CD14-positive monocyte (primary cell): ENCODE data around the gene ABCC5. TPM values are rescaled to one million over a fixed set of nuclear protein-coding genes. Genes with fewer than 3 reads are reported as not detected.

ENCODE experiments used
- DNase-seq, 3 donors: peaks; one replicate each; pipeline ENCODE4 v3.0.0-alpha.2; 2011 to 2022
- H2AFZ ChIP-seq: 2 replicates; pipeline ENCODE4 v1.6.0; 2012; ENCODE audit warnings: mild to moderate bottlenecking, low read depth, low read length, inconsistent platforms; ENCODE audit not compliant: insufficient read depth, poor library complexity, severe bottlenecking
- H3K27ac ChIP-seq, 2 donors: 1 replicate in 1 of 2; 2 replicates in 1 of 2; pipeline ENCODE4 v1.5.1; 2012 to 2013; ENCODE audit warnings: low read length in 2 of 2, control low read depth in 1 of 2, inconsistent platforms in 1 of 2, low read depth in 1 of 2, mild to moderate bottlenecking in 1 of 2
- H3K27me3 ChIP-seq, 2 donors: one replicate each; pipeline versions ENCODE4 v1.6.0 to v1.6.1; 2011 to 2013; ENCODE audit warnings: low read length in 2 of 2; ENCODE audit not compliant: control insufficient read depth in 2 of 2, insufficient read depth in 2 of 2
- H3K36me3 ChIP-seq, 2 donors: replicated peaks in 1 of 2; 1 replicate in 1 of 2; 2 replicates in 1 of 2; pipeline versions ENCODE4 v1.5.1 to v1.6.1; 2012 to 2013; ENCODE audit warnings: low read length in 2 of 2, control low read depth in 1 of 2, inconsistent platforms in 1 of 2, mild to moderate bottlenecking in 1 of 2; ENCODE audit not compliant: insufficient read depth in 2 of 2, control insufficient read depth in 1 of 2
- H3K4me1 ChIP-seq, 2 donors: 1 replicate in 1 of 2; 2 replicates in 1 of 2; pipeline versions ENCODE4 v1.5.1 to v1.6.1; 2012 to 2013; ENCODE audit warnings: low read length in 2 of 2, control low read depth in 1 of 2, inconsistent platforms in 1 of 2, mild to moderate bottlenecking in 1 of 2, moderate library complexity in 1 of 2; ENCODE audit not compliant: insufficient read depth in 2 of 2, control insufficient read depth in 1 of 2
- H3K4me2 ChIP-seq: replicated peaks from 2 replicates; pipeline ENCODE3; 2012; ENCODE audit warnings: low read length, moderate library complexity, mild to moderate bottlenecking; ENCODE audit not compliant: poor library complexity, severe bottlenecking; ENCODE audit errors: extremely low read depth
- H3K4me3 ChIP-seq, 3 experiments: fragments of 200-600 bp in 1 of 3; sonication (generic) in 1 of 3; replicated peaks in 1 of 3; 1 replicate in 2 of 3; 2 replicates in 1 of 3; pipeline ENCODE4 v1.5.1; 2011 to 2013; ENCODE audit warnings: low read length in 3 of 3, mild to moderate bottlenecking in 3 of 3, control low read depth in 2 of 3, low read depth in 2 of 3, inconsistent platforms in 1 of 3, moderate library complexity in 1 of 3
- H3K79me2 ChIP-seq: 2 replicates; pipeline ENCODE4 v1.6.0; 2012; ENCODE audit warnings: mild to moderate bottlenecking, control low read depth, inconsistent platforms, low read length, moderate library complexity; ENCODE audit not compliant: insufficient read depth
- H3K9ac ChIP-seq: 2 replicates; pipeline ENCODE4 v1.6.0; 2017; ENCODE audit warnings: low read length, mild to moderate bottlenecking; ENCODE audit not compliant: insufficient read depth, poor library complexity, severe bottlenecking
- H3K9me3 ChIP-seq, 2 donors: replicated peaks in 1 of 2; 1 replicate in 1 of 2; 2 replicates in 1 of 2; pipeline versions ENCODE4 v1.5.1 to v1.6.1; 2012 to 2013; ENCODE audit warnings: low read length in 2 of 2, control low read depth in 1 of 2; ENCODE audit not compliant: control insufficient read depth in 1 of 2, insufficient read depth in 1 of 2
- H4K20me1 ChIP-seq: 2 replicates; pipeline ENCODE4 v1.6.0; 2012; ENCODE audit warnings: mild to moderate bottlenecking, low read length, control low read depth, moderate library complexity; ENCODE audit not compliant: insufficient read depth
- H3K27ac Mint-ChIP-seq, 7 donors: one replicate each; pipeline ENCODE4 v1.8.0; 2020; ENCODE audit warnings: mild to moderate bottlenecking in 7 of 7, mixed read lengths in 7 of 7, moderate library complexity in 6 of 7, inconsistent platforms in 2 of 7
- H3K27me3 Mint-ChIP-seq, 3 donors: one replicate each; pipeline ENCODE4 v1.8.0; 2021 to 2022; ENCODE audit warnings: low read depth in 3 of 3, mild to moderate bottlenecking in 3 of 3, mixed read lengths in 3 of 3, moderate library complexity in 3 of 3, inconsistent platforms in 1 of 3
- H3K36me3 Mint-ChIP-seq, 2 donors: one replicate each; pipeline ENCODE4 v1.8.0; 2020; ENCODE audit warnings: mixed read lengths in 2 of 2, inconsistent platforms in 1 of 2, mild to moderate bottlenecking in 1 of 2
- H3K4me1 Mint-ChIP-seq: one replicate; pipeline ENCODE4 v1.8.0; 2020; ENCODE audit warnings: mild to moderate bottlenecking, mixed read lengths
- H3K4me3 Mint-ChIP-seq, 2 donors: one replicate each; pipeline ENCODE4 v1.8.0; 2020; ENCODE audit warnings: mild to moderate bottlenecking in 2 of 2, mixed read lengths in 2 of 2, moderate library complexity in 1 of 2
- H3K9me3 Mint-ChIP-seq, 7 donors: one replicate each; pipeline ENCODE4 v1.8.0; 2020 to 2022; ENCODE audit warnings: mixed read lengths in 7 of 7, mild to moderate bottlenecking in 6 of 7, moderate library complexity in 6 of 7, inconsistent platforms in 2 of 7
- WGBS: methylation state at CpG from one replicate; pipeline ENCODE4 v1.1.5; 2013; ENCODE audit warnings: missing lambda C conversion rate; ENCODE audit not compliant: insufficient coverage; 5-methylcytosine and 5-hydroxymethylcytosine counted together
- intact Hi-C, 2 donors: fragments of 100-400 bp; cut with micrococcal nuclease; formaldehyde crosslinking; loops; one replicate each; pipeline versions ENCODE4 v1.15.0 to v1.15.1; 2023
- polyA plus RNA-seq, 3 donors: library from polyadenylated mRNA; depleted of rRNA in 1 of 3; unstranded in 2 of 3; stranded (reverse) in 1 of 3; fragments of 300-500 nt in 2 of 3; fragments of >200 nt in 1 of 3; fragmentation: Illumina TruSeq in 2 of 3; gene quantifications; 1 replicate in 2 of 3; 2 replicates in 1 of 3; pipeline ENCODE4 v1.2.3, GENCODE V29; 2012 to 2021
- TF ChIP-seq, protein P1 (sequence below): fragments of 200-600 bp; IDR thresholded peaks from one replicate; pipeline ENCODE4 v1.8.0; 2022; ENCODE audit warnings: antibody characterized with exemption, mild to moderate bottlenecking

Gene ABCC5
- polyA plus RNA-seq, 3 donors, result 6.2 to 30.9 (median 7.7) TPM

GRCh38 chr3:183912895-183913579 lies 104.6 kb downstream of the ABCC5 start:
- H3K36me3 ChIP-seq, result no peaks in the 10 kb centered on the region
- no peak overlapping the region for H3K27ac Mint-ChIP-seq
- WGBS, result 93% methylated on average over 9 of the region's 10 CpGs

GRCh38 chr3:183911763-183912506 lies 105.7 kb downstream of the ABCC5 start:
- no peak overlapping the region for H3K4me3 Mint-ChIP-seq
- WGBS, result 95% methylated on average over 4 of the region's 8 CpGs
- no peak overlapping the region for H3K27ac Mint-ChIP-seq

More at GRCh38 chr3:183912895-183913579, 104.6 kb downstream of the ABCC5 start:
- H3K27ac ChIP-seq, result no peak overlapping the region
- H3K4me2 ChIP-seq, result no peak overlapping the region
- H4K20me1 ChIP-seq, result no peaks in the 10 kb centered on the region
- H3K27me3 ChIP-seq, result no peaks in the 10 kb centered on the region
- H2AFZ ChIP-seq, result no peak overlapping the region
- Mint-ChIP-seq H3K4me1 (no peaks in the 10 kb centered on the region), H3K9me3 (no peaks in the 10 kb centered on the region), H3K36me3 (no peaks in the 10 kb centered on the region), H3K27me3 (peaks cover 2 to 9% (median 5%) of the 10 kb centered on the region in 3 donors), H3K4me3 (no peak overlapping the region)
- H3K4me3 ChIP-seq, result no peak overlapping the region
- H3K4me1 ChIP-seq, result no peaks in the 10 kb centered on the region
- H3K9ac ChIP-seq, result no peak overlapping the region
- H3K9me3 ChIP-seq, result no peaks in the 10 kb centered on the region
- intact Hi-C loops, result no loop called here
- TF ChIP-seq, protein P1, sequence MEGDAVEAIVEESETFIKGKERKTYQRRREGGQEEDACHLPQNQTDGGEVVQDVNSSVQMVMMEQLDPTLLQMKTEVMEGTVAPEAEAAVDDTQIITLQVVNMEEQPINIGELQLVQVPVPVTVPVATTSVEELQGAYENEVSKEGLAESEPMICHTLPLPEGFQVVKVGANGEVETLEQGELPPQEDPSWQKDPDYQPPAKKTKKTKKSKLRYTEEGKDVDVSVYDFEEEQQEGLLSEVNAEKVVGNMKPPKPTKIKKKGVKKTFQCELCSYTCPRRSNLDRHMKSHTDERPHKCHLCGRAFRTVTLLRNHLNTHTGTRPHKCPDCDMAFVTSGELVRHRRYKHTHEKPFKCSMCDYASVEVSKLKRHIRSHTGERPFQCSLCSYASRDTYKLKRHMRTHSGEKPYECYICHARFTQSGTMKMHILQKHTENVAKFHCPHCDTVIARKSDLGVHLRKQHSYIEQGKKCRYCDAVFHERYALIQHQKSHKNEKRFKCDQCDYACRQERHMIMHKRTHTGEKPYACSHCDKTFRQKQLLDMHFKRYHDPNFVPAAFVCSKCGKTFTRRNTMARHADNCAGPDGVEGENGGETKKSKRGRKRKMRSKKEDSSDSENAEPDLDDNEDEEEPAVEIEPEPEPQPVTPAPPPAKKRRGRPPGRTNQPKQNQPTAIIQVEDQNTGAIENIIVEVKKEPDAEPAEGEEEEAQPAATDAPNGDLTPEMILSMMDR, result no peak
- H3K79me2 ChIP-seq, result no peaks in the 10 kb centered on the region
- no peak for DNase-seq

More at GRCh38 chr3:183911763-183912506, 105.7 kb downstream of the ABCC5 start:
- no peaks in the 10 kb centered on the region for H3K9me3 ChIP-seq
- no peak overlapping the region for H3K4me3 ChIP-seq
- Mint-ChIP-seq H3K4me1 (no peaks in the 10 kb centered on the region), H3K9me3 (no peaks in the 10 kb centered on the region), H3K36me3 (no peaks in the 10 kb centered on the region), H3K27me3 (peaks cover 5 to 11% (median 5%) of the 10 kb centered on the region in 3 donors)
- DNase-seq, result no peak
- H3K27me3 ChIP-seq, result no peaks in the 10 kb centered on the region
- H2AFZ ChIP-seq, result no peak overlapping the region
- H3K36me3 ChIP-seq, result no peaks in the 10 kb centered on the region
- H3K4me1 ChIP-seq, result no peaks in the 10 kb centered on the region
- intact Hi-C loops, result no loop called here
- no peaks in the 10 kb centered on the region for H4K20me1 ChIP-seq
- no peak overlapping the region for H3K9ac ChIP-seq
- TF ChIP-seq, protein P1, result no peak
- H3K4me2 ChIP-seq, result no peak overlapping the region
- H3K79me2 ChIP-seq, result no peaks in the 10 kb centered on the region
- H3K27ac ChIP-seq, result no peak overlapping the region
